H9 (cell line): ENCODE measurements around the gene RCOR2. TPM values are rescaled to one million over a fixed set of nuclear protein-coding genes. Genes with fewer than 3 reads are reported as not detected.

ENCODE experiments used
- DNase-seq: peaks from one replicate; pipeline ENCODE4 v3.0.0-alpha.2; 2017
- H2AFZ ChIP-seq: one replicate; pipeline ENCODE4 v1.6.1; 2013; ENCODE audit warnings: mild to moderate bottlenecking, low read length, control low read depth, moderate library complexity
- H2AK5ac ChIP-seq: 2 replicates; pipeline ENCODE4 v1.6.1; 2013; ENCODE audit warnings: low read length, control low read depth, mixed read lengths; ENCODE audit not compliant: insufficient read length
- H2BK120ac ChIP-seq: one replicate; pipeline ENCODE4 v1.6.1; 2013; ENCODE audit warnings: low read depth, mild to moderate bottlenecking, low read length, control low read depth, inconsistent platforms; ENCODE audit not compliant: poor library complexity, severe bottlenecking
- H2BK12ac ChIP-seq: 2 replicates; pipeline ENCODE4 v1.6.1; 2013; ENCODE audit warnings: low read length, control low read depth, mixed read lengths, low read depth; ENCODE audit not compliant: insufficient read length
- H2BK15ac ChIP-seq: 2 replicates; pipeline ENCODE4 v1.6.1; 2013; ENCODE audit warnings: low read depth, low read length, control low read depth
- H2BK20ac ChIP-seq: one replicate; pipeline ENCODE4 v1.6.1; 2013; ENCODE audit warnings: low read depth, mild to moderate bottlenecking, low read length, control low read depth, inconsistent platforms; ENCODE audit not compliant: poor library complexity, severe bottlenecking
- H2BK5ac ChIP-seq: 2 replicates; pipeline ENCODE4 v1.6.1; 2013; ENCODE audit warnings: low read length, control low read depth, mixed read lengths; ENCODE audit not compliant: insufficient read length
- H3K14ac ChIP-seq: 2 replicates; pipeline ENCODE4 v1.6.1; 2013; ENCODE audit warnings: low read length, control low read depth; ENCODE audit not compliant: insufficient read depth
- H3K18ac ChIP-seq: 2 replicates; pipeline ENCODE4 v1.6.1; 2013; ENCODE audit warnings: low read depth, mild to moderate bottlenecking, mixed read lengths, low read length, control low read depth; ENCODE audit not compliant: insufficient read length
- H3K23ac ChIP-seq: 2 replicates; pipeline ENCODE4 v1.6.1; 2013; ENCODE audit warnings: low read length, control low read depth, mixed read lengths, low read depth; ENCODE audit not compliant: insufficient read length
- H3K23me2 ChIP-seq: 2 replicates; pipeline ENCODE4 v1.6.1; 2013; ENCODE audit warnings: low read depth, mild to moderate bottlenecking, mixed read lengths, low read length, control low read depth; ENCODE audit not compliant: insufficient read length, poor library complexity, severe bottlenecking
- H3K27ac ChIP-seq: 2 replicates; pipeline ENCODE4 v1.5.1; 2013; ENCODE audit warnings: low read length, control low read depth, mixed read lengths, low read depth; ENCODE audit not compliant: insufficient read length
- H3K27me3 ChIP-seq: 2 replicates; pipeline ENCODE4 v1.6.1; 2013; ENCODE audit warnings: low read length, control low read depth, inconsistent platforms; ENCODE audit not compliant: insufficient read depth
- H3K4ac ChIP-seq: 2 replicates; pipeline ENCODE4 v1.6.1; 2013; ENCODE audit warnings: low read depth, mild to moderate bottlenecking, control low read depth, inconsistent platforms, low read length, moderate library complexity
- H3K4me1 ChIP-seq: 2 replicates; pipeline ENCODE4 v1.6.1; 2013; ENCODE audit warnings: low read length, control low read depth, inconsistent platforms; ENCODE audit not compliant: insufficient read depth
- H3K4me2 ChIP-seq: 2 replicates; pipeline ENCODE4 v1.6.1; 2013; ENCODE audit warnings: low read length, control low read depth, mixed read lengths; ENCODE audit not compliant: insufficient read length, insufficient read depth
- H3K56ac ChIP-seq: 2 replicates; pipeline ENCODE4 v1.6.1; 2013; ENCODE audit warnings: low read depth, mild to moderate bottlenecking, mixed read lengths, low read length, control low read depth; ENCODE audit not compliant: insufficient read length
- H3K79me1 ChIP-seq: 2 replicates; pipeline ENCODE4 v1.6.1; 2013; ENCODE audit warnings: low read depth, mild to moderate bottlenecking, moderate library complexity, low read length, control low read depth, inconsistent platforms; ENCODE audit not compliant: insufficient read depth, poor library complexity, severe bottlenecking
- H3K79me2 ChIP-seq: 2 replicates; pipeline ENCODE4 v1.6.1; 2013; ENCODE audit warnings: low read length, control low read depth, inconsistent platforms; ENCODE audit not compliant: insufficient read depth
- H3K9ac ChIP-seq: 2 replicates; pipeline ENCODE4 v1.6.1; 2013; ENCODE audit warnings: low read length, control low read depth, mixed read lengths; ENCODE audit not compliant: insufficient read length; ENCODE audit errors: extremely low read depth
- H3K9me3 ChIP-seq: one replicate; pipeline ENCODE4 v1.6.1; 2013; ENCODE audit warnings: low read depth, low read length, inconsistent platforms; ENCODE audit not compliant: control insufficient read depth
- H3T11ph ChIP-seq: one replicate; pipeline ENCODE4 v1.6.1; 2013; ENCODE audit warnings: mild to moderate bottlenecking, low read length, control low read depth, inconsistent platforms
- H4K20me1 ChIP-seq: one replicate; pipeline ENCODE4 v1.6.1; 2013; ENCODE audit not compliant: control insufficient read depth, insufficient read length, insufficient read depth
- H4K5ac ChIP-seq: 2 replicates; pipeline ENCODE4 v1.6.1; 2013; ENCODE audit warnings: low read depth, mild to moderate bottlenecking, mixed read lengths, low read length, control low read depth; ENCODE audit not compliant: insufficient read length
- H4K8ac ChIP-seq: replicated peaks from 2 replicates; pipeline ENCODE4 v1.6.1; 2013; ENCODE audit warnings: low read length, control low read depth, mixed read lengths, low read depth; ENCODE audit not compliant: insufficient read length
- H4K91ac ChIP-seq: 2 replicates; pipeline ENCODE4 v1.6.1; 2013; ENCODE audit warnings: low read depth, mild to moderate bottlenecking, moderate library complexity, mixed read lengths, low read length, control low read depth; ENCODE audit not compliant: insufficient read length
- H3K27ac Mint-ChIP-seq, 3 experiments: 2 replicates in 2 of 3; 3 replicates in 1 of 3; pipeline ENCODE4 v1.8.0; 2020 to 2021; ENCODE audit warnings: mixed read lengths in 3 of 3, mild to moderate bottlenecking in 1 of 3, moderate library complexity in 1 of 3
- H3K27me3 Mint-ChIP-seq: 2 replicates; pipeline ENCODE4 v1.8.0; 2021; ENCODE audit warnings: low read depth, mild to moderate bottlenecking, moderate library complexity, mixed read lengths
- H3K36me3 Mint-ChIP-seq, 3 experiments: 2 replicates in 2 of 3; 3 replicates in 1 of 3; pipeline ENCODE4 v1.8.0; 2020 to 2021; ENCODE audit warnings: low read depth in 3 of 3, mixed read lengths in 3 of 3; ENCODE audit not compliant: insufficient read depth in 1 of 3
- H3K4me1 Mint-ChIP-seq, 2 experiments: 2 replicates each; pipeline ENCODE4 v1.8.0; 2020; ENCODE audit warnings: mixed read lengths in 2 of 2
- H3K4me3 Mint-ChIP-seq, 2 experiments: 2 replicates in 1 of 2; 3 replicates in 1 of 2; pipeline ENCODE4 v1.8.0; 2020 to 2021; ENCODE audit warnings: mild to moderate bottlenecking in 2 of 2, mixed read lengths in 2 of 2, moderate library complexity in 1 of 2
- H3K9me3 Mint-ChIP-seq, 2 experiments: 2 replicates in 1 of 2; 3 replicates in 1 of 2; pipeline ENCODE4 v1.8.0; 2020; ENCODE audit warnings: mild to moderate bottlenecking in 2 of 2, mixed read lengths in 2 of 2, moderate library complexity in 1 of 2
- WGBS: extraction: QIAGEN DNeasy Blood & Tissue Kit; methylation state at CpG from one replicate; pipeline ENCODE4 v1.1.7; 2013; ENCODE audit warnings: missing lambda C conversion rate, low lambda C conversion rate, mixed read lengths; ENCODE audit not compliant: insufficient read length; ENCODE audit errors: extremely low coverage; 5-methylcytosine and 5-hydroxymethylcytosine counted together
- total RNA-seq: library from RNA; stranded (reverse); gene quantifications from 2 replicates; pipeline ENCODE4 v1.2.1, GENCODE V29; 2021
- TF ChIP-seq, protein P1 (sequence below): fragments of 200-600 bp; sonication (generic); conservative IDR thresholded peaks from 3 replicates; pipeline ENCODE4 v1.8.0; 2021; ENCODE audit warnings: antibody characterized with exemption, mild to moderate bottlenecking

Gene RCOR2
- total RNA-seq, 1 experiment from 2014 or later: 118 TPM

- Histone ChIP-seq H2AFZ (no peak overlapping the region), H3K4ac (no peak overlapping the region), H3K9ac (no peak overlapping the region), H4K8ac (no peak overlapping the region), H2BK15ac (no peak overlapping the region), H3K56ac (no peak overlapping the region), H2BK120ac (no peak overlapping the region), H4K91ac (no peak overlapping the region), H3K4me2 (no peak overlapping the region), H3K23me2 (no peaks in the 10 kb centered on the region), H2BK5ac (no peak overlapping the region), H2AK5ac (no peak overlapping the region), H3K18ac (no peak overlapping the region), H3K27ac (no peak overlapping the region), H3K79me2 (no peaks in the 10 kb centered on the region), H4K5ac (no peak overlapping the region), H3K23ac (no peak overlapping the region), H3T11ph (no peak overlapping the region), H3K4me1 (no peaks in the 10 kb centered on the region), H3K27me3 (no peaks in the 10 kb centered on the region), H3K79me1 (no peaks in the 10 kb centered on the region), H3K14ac (no peak overlapping the region), H2BK20ac (no peak overlapping the region), H3K9me3 (no peaks in the 10 kb centered on the region), H2BK12ac (no peak overlapping the region), H4K20me1 (no peaks in the 10 kb centered on the region)
- no peak for DNase-seq
- H3K9me3 Mint-ChIP-seq: no peaks in the 10 kb centered on the region
- H3K27me3 Mint-ChIP-seq: peaks cover 45% of the 10 kb centered on the region
- no peaks in the 10 kb centered on the region for H3K36me3 Mint-ChIP-seq
- TF ChIP-seq, protein P1, sequence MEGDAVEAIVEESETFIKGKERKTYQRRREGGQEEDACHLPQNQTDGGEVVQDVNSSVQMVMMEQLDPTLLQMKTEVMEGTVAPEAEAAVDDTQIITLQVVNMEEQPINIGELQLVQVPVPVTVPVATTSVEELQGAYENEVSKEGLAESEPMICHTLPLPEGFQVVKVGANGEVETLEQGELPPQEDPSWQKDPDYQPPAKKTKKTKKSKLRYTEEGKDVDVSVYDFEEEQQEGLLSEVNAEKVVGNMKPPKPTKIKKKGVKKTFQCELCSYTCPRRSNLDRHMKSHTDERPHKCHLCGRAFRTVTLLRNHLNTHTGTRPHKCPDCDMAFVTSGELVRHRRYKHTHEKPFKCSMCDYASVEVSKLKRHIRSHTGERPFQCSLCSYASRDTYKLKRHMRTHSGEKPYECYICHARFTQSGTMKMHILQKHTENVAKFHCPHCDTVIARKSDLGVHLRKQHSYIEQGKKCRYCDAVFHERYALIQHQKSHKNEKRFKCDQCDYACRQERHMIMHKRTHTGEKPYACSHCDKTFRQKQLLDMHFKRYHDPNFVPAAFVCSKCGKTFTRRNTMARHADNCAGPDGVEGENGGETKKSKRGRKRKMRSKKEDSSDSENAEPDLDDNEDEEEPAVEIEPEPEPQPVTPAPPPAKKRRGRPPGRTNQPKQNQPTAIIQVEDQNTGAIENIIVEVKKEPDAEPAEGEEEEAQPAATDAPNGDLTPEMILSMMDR: no peak
- H3K27ac Mint-ChIP-seq: peak overlapping the region in 1 of 3 experiments; percentile 3; a peak in 2 of 7 replicates
- H3K4me1 Mint-ChIP-seq: peaks cover 6 to 13% of the 10 kb centered on the region in 2 experiments; a peak in 2 of 4 replicates
- no CpG with 5 or more reads among the region's 6 CpGs for WGBS
- H3K4me3 Mint-ChIP-seq: no peak overlapping the region
Measured at GRCh38 chr11:63931045-63931444, 14.1 kb upstream of the RCOR2 start.
